SU-DHL-6 (cell line): Measurements from ENCODE around the gene KIF24.
"Not testable (repeated sequence)": the region's sequence is repeated elsewhere in the genome, so short reads cannot be mapped to it uniquely, and the experiment has no call there.

Experiments used
- EZH2phosphoT487 ChIP-seq: fragments of 200-600 bp; sonication (generic), shearing (Covaris generic); conservative IDR thresholded peaks from 2 replicates; pipeline ENCODE4 v1.6.1; 2018; ENCODE audit warnings: mild to moderate bottlenecking, antibody characterized with exemption, low read length, moderate library complexity, mixed read lengths
- TF ChIP-seq, protein P1 (sequence below): fragments of 200-600 bp; sonication (generic); IDR thresholded peaks from one replicate; pipeline ENCODE4 v1.5.1; 2017; ENCODE audit warnings: antibody characterized with exemption, mild to moderate bottlenecking, low read length, moderate library complexity; ENCODE audit not compliant: insufficient read depth, poor library complexity, severe bottlenecking

DNA sequence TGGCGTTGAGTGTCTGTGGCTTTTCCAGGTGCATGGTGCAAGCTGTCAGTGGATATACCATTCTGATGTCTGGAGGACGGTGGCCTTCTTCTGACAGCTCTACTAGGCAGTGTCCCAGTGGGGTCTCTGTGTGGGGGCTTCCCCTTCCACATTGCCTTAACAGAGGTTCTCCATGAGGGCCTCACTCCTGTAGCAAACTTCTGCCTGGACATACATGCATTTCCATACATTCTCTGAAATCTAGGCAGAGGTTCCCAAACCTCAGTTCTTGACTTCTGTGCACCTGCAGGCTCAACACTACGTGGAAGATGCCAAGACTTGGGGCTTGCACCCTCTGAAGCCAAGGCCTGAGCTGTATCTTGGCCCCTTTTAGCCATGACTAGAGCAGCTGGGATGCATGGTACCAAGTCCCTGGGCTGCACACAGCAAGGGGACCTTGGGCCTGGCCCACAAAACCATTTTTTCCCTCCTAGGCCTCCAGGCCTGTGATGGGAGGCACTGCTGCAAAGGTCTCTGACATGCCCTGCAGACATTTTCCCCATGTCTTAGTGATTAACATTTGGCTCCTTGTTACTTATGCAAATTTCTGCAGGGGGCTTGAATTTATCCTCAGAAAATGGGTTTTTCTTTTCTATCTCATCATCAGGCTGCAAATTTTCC, 38.8 kb upstream of the KIF24 start:
- TF ChIP-seq, protein P1, sequence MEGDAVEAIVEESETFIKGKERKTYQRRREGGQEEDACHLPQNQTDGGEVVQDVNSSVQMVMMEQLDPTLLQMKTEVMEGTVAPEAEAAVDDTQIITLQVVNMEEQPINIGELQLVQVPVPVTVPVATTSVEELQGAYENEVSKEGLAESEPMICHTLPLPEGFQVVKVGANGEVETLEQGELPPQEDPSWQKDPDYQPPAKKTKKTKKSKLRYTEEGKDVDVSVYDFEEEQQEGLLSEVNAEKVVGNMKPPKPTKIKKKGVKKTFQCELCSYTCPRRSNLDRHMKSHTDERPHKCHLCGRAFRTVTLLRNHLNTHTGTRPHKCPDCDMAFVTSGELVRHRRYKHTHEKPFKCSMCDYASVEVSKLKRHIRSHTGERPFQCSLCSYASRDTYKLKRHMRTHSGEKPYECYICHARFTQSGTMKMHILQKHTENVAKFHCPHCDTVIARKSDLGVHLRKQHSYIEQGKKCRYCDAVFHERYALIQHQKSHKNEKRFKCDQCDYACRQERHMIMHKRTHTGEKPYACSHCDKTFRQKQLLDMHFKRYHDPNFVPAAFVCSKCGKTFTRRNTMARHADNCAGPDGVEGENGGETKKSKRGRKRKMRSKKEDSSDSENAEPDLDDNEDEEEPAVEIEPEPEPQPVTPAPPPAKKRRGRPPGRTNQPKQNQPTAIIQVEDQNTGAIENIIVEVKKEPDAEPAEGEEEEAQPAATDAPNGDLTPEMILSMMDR: not testable (repeated sequence)
- TF ChIP-seq EZH2phosphoT487: not testable (repeated sequence)
